DOHH2 (cell line): Measurements from ENCODE around the gene ZNF324B.

Experiments used
- CTCF ChIP-seq: fragments of 200-600 bp; sonication (generic); IDR thresholded peaks from one replicate; pipeline ENCODE4 v1.5.1; 2014; ENCODE audit warnings: antibody characterized with exemption, mild to moderate bottlenecking, low read depth, low read length; ENCODE audit not compliant: poor library complexity, severe bottlenecking
- EZH2phosphoT487 ChIP-seq: fragments of 200-600 bp; sonication (generic); IDR thresholded peaks from 2 replicates; pipeline ENCODE4 v1.6.1; 2017; ENCODE audit warnings: borderline replicate concordance, mild to moderate bottlenecking, antibody characterized with exemption, low read length, moderate library complexity, mixed read lengths

GRCh38 chr19:58500242-58500641 lies 48.8 kb downstream of the ZNF324B start:
- TF ChIP-seq CTCF (no peak), EZH2phosphoT487 (no peak)
